A549 treated with GW870086 at 1 μM for 4 hours (cell line): ENCODE data around the gene NPIPA1. TPM values are rescaled to one million over a fixed set of nuclear protein-coding genes. Genes with fewer than 3 reads are reported as not detected.

Source experiments
- total RNA-seq: library from RNA; stranded (reverse); fragments of 200-300 nt; extraction: Qiagen RNA extraction; gene quantifications from 5 replicates; pipeline ENCODE4 v1.2.3, GENCODE V29; 2022; ENCODE audit warnings: low read depth

The NPIPA1 gene
- total RNA-seq, result 34.7 to 48.0 TPM (median 47.0 TPM) in 5 replicates

DNA sequence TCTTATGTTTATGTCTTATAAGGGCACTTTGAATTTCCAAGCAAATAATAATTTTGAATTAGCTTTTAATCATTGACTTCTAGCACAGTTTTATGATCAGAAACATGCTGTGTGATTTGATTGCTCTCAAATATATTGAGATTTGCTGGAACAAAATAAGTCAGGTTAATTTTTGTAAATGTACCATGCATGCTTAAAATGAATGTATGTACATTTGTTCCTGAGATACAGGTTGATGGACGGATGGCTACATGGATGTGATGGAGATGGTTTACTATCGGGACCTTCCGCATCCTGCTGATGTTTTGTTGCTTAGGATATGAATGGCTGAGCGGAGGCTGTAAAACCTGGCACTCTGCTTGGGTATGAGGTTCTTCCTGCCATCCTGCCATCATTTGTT lies at the start of gene NPIPA1:
Gene NPIPA1 (plus strand): TSS at position 301 of the 400 bp plus-strand sequence. CDS start 0 bp downstream, at position 301.

DNA sequence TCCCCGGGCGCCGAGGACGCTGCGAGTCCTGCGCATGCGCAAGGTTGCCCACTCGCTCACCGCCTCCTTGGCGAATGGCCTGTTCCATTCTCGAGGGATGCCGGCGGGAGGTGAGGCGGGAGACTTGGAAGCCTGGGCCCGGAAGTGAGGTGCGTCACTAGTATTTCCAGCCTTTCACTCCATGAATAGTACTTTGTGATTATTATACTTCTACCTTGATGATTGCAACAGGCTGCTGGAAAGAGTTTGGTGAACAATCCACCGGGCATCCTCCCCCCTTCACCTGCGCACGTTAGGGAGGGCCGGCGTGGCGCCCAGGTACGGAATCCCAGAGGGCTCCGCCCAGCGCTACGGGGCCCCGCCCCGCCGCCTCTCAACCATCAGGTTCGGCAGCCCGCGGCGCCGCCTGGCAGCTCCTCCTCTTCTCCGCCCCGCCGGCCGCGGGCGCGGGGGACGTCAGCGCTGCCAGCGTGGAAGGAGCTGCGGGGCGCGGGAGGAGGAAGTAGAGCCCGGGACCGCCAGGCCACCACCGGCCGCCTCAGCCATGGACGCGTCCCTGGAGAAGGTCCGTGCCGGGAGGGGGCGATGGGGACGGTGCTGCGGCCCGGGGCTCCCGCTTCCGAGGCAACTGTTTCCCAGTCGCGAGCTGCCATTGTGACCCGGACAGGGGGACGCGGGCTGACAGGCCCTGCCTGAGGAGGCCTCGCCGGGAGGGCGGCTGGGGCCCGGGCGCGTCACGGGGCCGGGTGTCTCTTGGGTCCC lies 37.6 kb downstream of the NPIPA1 start, which contains the start of gene PDXDC1:
Gene PDXDC1 (plus strand): TSS at position 371 of the 762 bp plus-strand sequence. CDS start 174 bp downstream, at position 545.

Other genes with a start within 250 kb of the NPIPA1 start
- gene PLA2G10, start 243.1 kb upstream of the NPIPA1 start, total RNA-seq, result 0.29 to 0.42 TPM (median 0.36 TPM) in 4 of 5 replicates, not detected in the other
- 1.2 to 2.1 TPM (median 1.4 TPM) in 5 replicates for gene NPIPA3, start 234.0 kb upstream of the NPIPA1 start, total RNA-seq
- 0.71 to 2.8 TPM (median 1.2 TPM) in 5 replicates for gene NPIPA2, start 194.9 kb upstream of the NPIPA1 start, total RNA-seq
- gene NOMO1, start 103.7 kb upstream of the NPIPA1 start, total RNA-seq, result 93.3 to 97.1 TPM (median 96.3 TPM) in 5 replicates
- gene PDXDC1, start 37.6 kb downstream of the NPIPA1 start, total RNA-seq, result 55.9 to 68.7 TPM (median 66.8 TPM) in 5 replicates
- gene NTAN1, start 118.6 kb downstream of the NPIPA1 start, total RNA-seq, result 44.2 to 52.6 TPM (median 46.1 TPM) in 5 replicates
- gene RRN3, start 156.8 kb downstream of the NPIPA1 start, total RNA-seq, result 32.9 to 42.0 TPM (median 39.5 TPM) in 5 replicates